Immature natural killer cell (primary cell): ENCODE measurements around the gene PEX14. TPM values are rescaled to one million over a fixed set of nuclear protein-coding genes. Genes with fewer than 3 reads are reported as not detected.
A peak's percentile ranks its signal among the peaks of the same experiment; 100 is the strongest.

Experiments
- DNase-seq, 3 donors: peaks; one replicate each; pipeline ENCODE4 v3.0.0; 2022; ENCODE audit warnings: mixed read lengths in 1 of 3
- H3K27ac Mint-ChIP-seq, 6 donors: one replicate each; pipeline ENCODE4 v1.8.0; 2020; ENCODE audit warnings: mixed read lengths in 6 of 6, mild to moderate bottlenecking in 5 of 6, inconsistent platforms in 4 of 6, moderate library complexity in 3 of 6
- H3K27me3 Mint-ChIP-seq, 3 donors: one replicate each; pipeline ENCODE4 v1.8.0; 2020 to 2021; ENCODE audit warnings: low read depth in 3 of 3, mild to moderate bottlenecking in 3 of 3, mixed read lengths in 3 of 3, moderate library complexity in 3 of 3, inconsistent platforms in 1 of 3
- H3K36me3 Mint-ChIP-seq, 3 donors: one replicate each; pipeline ENCODE4 v1.8.0; 2020; ENCODE audit warnings: mixed read lengths in 3 of 3, inconsistent platforms in 2 of 3, mild to moderate bottlenecking in 2 of 3
- H3K4me1 Mint-ChIP-seq, 2 donors: one replicate each; pipeline ENCODE4 v1.8.0; 2020; ENCODE audit warnings: inconsistent platforms in 2 of 2, mild to moderate bottlenecking in 2 of 2, mixed read lengths in 2 of 2, moderate library complexity in 1 of 2
- H3K4me3 Mint-ChIP-seq, 5 donors: one replicate each; pipeline ENCODE4 v1.8.0; 2020; ENCODE audit warnings: mild to moderate bottlenecking in 5 of 5, mixed read lengths in 5 of 5, inconsistent platforms in 3 of 5, moderate library complexity in 3 of 5
- H3K9me3 Mint-ChIP-seq, 6 donors: one replicate each; pipeline ENCODE4 v1.8.0; 2020; ENCODE audit warnings: mild to moderate bottlenecking in 6 of 6, mixed read lengths in 6 of 6, inconsistent platforms in 4 of 6, moderate library complexity in 3 of 6
- polyA plus RNA-seq, 3 donors: library from polyadenylated mRNA; unstranded; fragments of 300-500 nt; fragmentation: Illumina TruSeq; gene quantifications; one replicate each; pipeline ENCODE4 v1.2.3, GENCODE V29; 2021

The PEX14 gene
- polyA plus RNA-seq, 3 donors from 2014 or later, result 2.0 to 7.5 (median 4.1) TPM

DNA sequence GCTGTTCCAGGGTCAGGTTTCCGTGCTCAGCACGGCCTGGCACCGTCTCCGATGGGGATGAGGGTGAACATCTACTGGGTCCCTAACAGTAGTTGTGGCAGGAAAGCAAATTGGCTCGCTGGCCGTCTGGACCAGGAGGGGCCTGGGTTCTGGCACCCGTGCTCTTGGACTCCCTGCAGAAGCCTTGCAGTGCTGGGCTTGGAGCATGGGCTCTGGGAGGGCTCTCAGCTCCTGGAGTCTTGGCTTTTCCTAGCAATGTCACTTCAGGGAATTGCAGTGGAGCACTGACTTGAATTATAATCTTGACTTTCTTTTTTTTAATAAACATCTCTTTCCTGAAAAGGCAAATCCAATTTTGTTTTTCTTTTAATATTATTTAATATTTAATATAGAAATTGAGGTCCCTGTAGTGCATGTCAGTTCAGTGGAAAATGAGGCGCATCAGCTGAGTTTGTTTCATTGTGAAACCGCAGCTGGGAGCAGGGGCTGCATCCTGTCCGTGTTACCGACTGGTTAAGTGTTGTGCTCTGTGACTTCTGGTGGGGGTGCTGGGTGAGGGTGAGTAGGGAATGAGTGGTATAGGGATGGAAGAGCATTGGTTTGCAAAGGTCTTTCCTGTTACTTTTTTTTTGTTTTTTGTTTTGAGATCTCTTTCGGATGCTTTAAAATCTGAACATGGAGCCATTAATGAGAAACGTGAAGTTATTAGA is 64.1 kb downstream of the PEX14 start:
- Mint-ChIP-seq H3K27ac (peak overlapping the region; percentile 46 to 92 (median 72)), H3K9me3 (no peaks in the 10 kb centered on the region), H3K36me3 (peaks cover 11 to 20% (median 17%) of the 10 kb centered on the region in 3 donors), H3K4me1 (peaks cover 15 to 17% of the 10 kb centered on the region in 2 donors), H3K27me3 (peaks cover 0 to 4% (median 2%) of the 10 kb centered on the region in 3 donors), H3K4me3 (peak overlapping the region in 3 of 5 donors; percentile 5 to 90 (median 75))
- DNase-seq, result peak in 1 of 3 donors; percentile 19

GRCh38 chr1:10539411-10540043 is 64.8 kb downstream of the PEX14 start:
- no peaks in the 10 kb centered on the region for H3K9me3 Mint-ChIP-seq
- H3K27me3 Mint-ChIP-seq, result peaks cover 0 to 2% (median 2%) of the 10 kb centered on the region in 3 donors
- peak overlapping the region; percentile 28 to 92 (median 60) for H3K27ac Mint-ChIP-seq
- peaks cover 22 to 25% of the 10 kb centered on the region in 2 donors for H3K4me1 Mint-ChIP-seq
- peak in 1 of 3 donors; percentile 38 for DNase-seq
- peak overlapping the region in 1 of 5 donors; percentile 90 for H3K4me3 Mint-ChIP-seq
- H3K36me3 Mint-ChIP-seq, result peaks cover 11 to 20% (median 17%) of the 10 kb centered on the region in 3 donors

DNA sequence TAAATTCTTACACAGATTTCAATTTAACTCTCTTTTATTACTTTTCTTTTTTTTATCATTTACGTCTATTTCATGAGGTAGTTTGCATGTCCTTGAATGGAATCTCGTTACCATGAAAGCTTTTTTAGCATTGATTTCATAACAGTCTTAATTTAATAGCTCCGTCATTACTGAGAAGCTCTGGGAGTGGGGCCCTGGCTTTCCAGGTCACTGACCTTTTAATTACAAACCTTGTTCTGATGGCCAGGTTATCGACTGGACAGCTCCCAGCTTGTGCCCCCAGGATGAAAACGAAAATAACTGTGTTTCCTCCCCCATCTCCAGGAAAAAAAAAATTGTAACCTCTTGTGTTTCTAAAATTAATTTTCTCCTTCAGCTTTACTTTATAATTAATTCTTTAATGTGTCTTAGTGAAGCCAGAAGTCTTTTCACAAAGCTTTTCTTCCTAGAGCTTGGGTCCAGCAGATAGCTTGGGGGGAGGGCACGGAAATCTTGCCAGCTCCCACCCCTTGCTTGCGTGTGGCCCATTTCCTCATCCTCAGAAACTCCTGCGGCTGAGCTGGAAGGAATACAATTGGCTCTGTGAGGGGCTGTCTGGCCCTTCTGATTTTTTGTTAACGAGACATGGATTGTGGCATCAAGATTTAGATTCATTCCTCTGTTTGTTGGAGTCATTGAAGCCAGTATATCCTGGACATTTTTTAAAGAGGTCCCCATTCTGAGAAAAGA is 65.7 kb downstream of the PEX14 start:
- Mint-ChIP-seq H3K27me3 (peaks cover 0 to 2% (median 2%) of the 10 kb centered on the region in 3 donors), H3K27ac (peak overlapping the region in 5 of 6 donors; percentile 15 to 92 (median 55)), H3K9me3 (no peaks in the 10 kb centered on the region), H3K4me1 (peaks cover 23 to 25% of the 10 kb centered on the region in 2 donors), H3K36me3 (peaks cover 10 to 20% (median 17%) of the 10 kb centered on the region in 3 donors), H3K4me3 (no peak overlapping the region)
- no peak for DNase-seq

DNA sequence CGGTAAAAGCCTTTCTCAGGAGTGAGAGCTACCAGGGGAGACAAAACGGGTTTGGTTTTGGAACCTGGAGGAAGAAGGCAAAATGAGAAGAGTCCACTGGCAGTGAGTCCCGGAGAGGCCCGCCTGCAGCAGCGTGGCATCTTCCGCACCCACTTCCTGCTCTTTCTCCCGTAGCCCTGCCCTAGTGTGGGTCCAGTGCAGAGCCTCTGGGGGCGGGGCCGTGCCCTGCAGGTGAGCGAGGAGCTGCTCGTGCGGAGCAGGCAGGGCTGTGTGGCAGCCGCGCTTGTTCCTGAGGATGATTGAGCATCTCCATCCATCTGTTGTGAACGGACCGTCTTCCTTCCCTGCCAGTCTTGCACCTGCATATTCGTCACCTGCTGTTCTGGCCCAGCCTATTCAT is 66.5 kb downstream of the PEX14 start:
- Mint-ChIP-seq H3K27ac (peak overlapping the region in 1 of 6 donors; percentile 55), H3K9me3 (no peaks in the 10 kb centered on the region), H3K4me1 (peaks cover 23% of the 10 kb centered on the region in 2 donors), H3K36me3 (peaks cover 6 to 16% (median 15%) of the 10 kb centered on the region in 3 donors), H3K4me3 (no peak overlapping the region), H3K27me3 (peaks cover 0 to 2% (median 2%) of the 10 kb centered on the region in 3 donors)
- DNase-seq, result no peak

DNA sequence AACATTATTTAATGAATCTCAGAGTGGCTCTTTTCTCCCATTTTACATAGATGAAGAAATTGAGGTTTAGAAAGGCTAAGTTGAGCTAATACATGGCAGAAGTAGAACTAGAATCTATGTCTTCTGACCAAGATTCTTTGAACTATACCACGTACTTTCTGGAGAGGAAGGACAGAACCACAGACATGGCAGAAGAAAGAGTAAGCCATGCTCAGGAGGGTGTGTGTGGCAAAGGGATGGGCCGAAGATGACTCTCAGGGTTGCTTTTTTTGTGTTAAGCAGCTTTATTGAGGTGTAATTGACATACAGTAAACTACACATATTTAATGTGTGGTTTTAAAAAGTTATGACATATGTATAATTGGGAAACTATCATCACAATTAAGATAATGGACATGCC is 69.5 kb downstream of the PEX14 start:
- H3K36me3 Mint-ChIP-seq, result peaks cover 3 to 11% (median 8%) of the 10 kb centered on the region in 3 donors
- DNase-seq, result no peak
- H3K9me3 Mint-ChIP-seq, result no peaks in the 10 kb centered on the region
- H3K4me3 Mint-ChIP-seq, result no peak overlapping the region
- peaks cover 18 to 29% of the 10 kb centered on the region in 2 donors for H3K4me1 Mint-ChIP-seq
- H3K27ac Mint-ChIP-seq, result peak overlapping the region in 2 of 6 donors; percentile 37 to 63
- peaks cover 0 to 2% (median 2%) of the 10 kb centered on the region in 3 donors for H3K27me3 Mint-ChIP-seq

- peaks cover 0 to 2% (median 0%) of the 10 kb centered on the region in 3 donors for H3K27me3 Mint-ChIP-seq
- no peak for DNase-seq
- peaks cover 11 to 25% of the 10 kb centered on the region in 2 donors for H3K4me1 Mint-ChIP-seq
- no peak overlapping the region for H3K4me3 Mint-ChIP-seq
- H3K36me3 Mint-ChIP-seq, result peaks cover 3 to 8% (median 4%) of the 10 kb centered on the region in 3 donors
- H3K9me3 Mint-ChIP-seq, result no peaks in the 10 kb centered on the region
- H3K27ac Mint-ChIP-seq, result no peak overlapping the region
Measured at GRCh38 chr1:10546896-10547295, 72.1 kb downstream of the PEX14 start.

- H3K27me3 Mint-ChIP-seq, result peaks cover 0 to 2% (median 2%) of the 10 kb centered on the region in 3 donors
- H3K27ac Mint-ChIP-seq, result peak overlapping the region in 1 of 6 donors; percentile 6
- H3K4me1 Mint-ChIP-seq, result peaks cover 17 to 31% of the 10 kb centered on the region in 2 donors
- no peaks in the 10 kb centered on the region for H3K36me3 Mint-ChIP-seq
- H3K9me3 Mint-ChIP-seq, result no peaks in the 10 kb centered on the region
- DNase-seq, result no peak
- no peak overlapping the region for H3K4me3 Mint-ChIP-seq
Measured at GRCh38 chr1:10549904-10550664, 75.3 kb downstream of the PEX14 start.

- Mint-ChIP-seq H3K27me3 (peaks cover 0 to 2% (median 2%) of the 10 kb centered on the region in 3 donors), H3K36me3 (no peaks in the 10 kb centered on the region), H3K9me3 (no peaks in the 10 kb centered on the region), H3K4me1 (peaks cover 25 to 30% of the 10 kb centered on the region in 2 donors), H3K4me3 (peak overlapping the region; percentile 26 to 67 (median 42)), H3K27ac (peak overlapping the region in 5 of 6 donors; percentile 26 to 90 (median 60))
- DNase-seq, result peak; percentile 27 to 42 (median 34)
Measured at GRCh38 chr1:10553118-10553517, 78.4 kb downstream of the PEX14 start.

DNA sequence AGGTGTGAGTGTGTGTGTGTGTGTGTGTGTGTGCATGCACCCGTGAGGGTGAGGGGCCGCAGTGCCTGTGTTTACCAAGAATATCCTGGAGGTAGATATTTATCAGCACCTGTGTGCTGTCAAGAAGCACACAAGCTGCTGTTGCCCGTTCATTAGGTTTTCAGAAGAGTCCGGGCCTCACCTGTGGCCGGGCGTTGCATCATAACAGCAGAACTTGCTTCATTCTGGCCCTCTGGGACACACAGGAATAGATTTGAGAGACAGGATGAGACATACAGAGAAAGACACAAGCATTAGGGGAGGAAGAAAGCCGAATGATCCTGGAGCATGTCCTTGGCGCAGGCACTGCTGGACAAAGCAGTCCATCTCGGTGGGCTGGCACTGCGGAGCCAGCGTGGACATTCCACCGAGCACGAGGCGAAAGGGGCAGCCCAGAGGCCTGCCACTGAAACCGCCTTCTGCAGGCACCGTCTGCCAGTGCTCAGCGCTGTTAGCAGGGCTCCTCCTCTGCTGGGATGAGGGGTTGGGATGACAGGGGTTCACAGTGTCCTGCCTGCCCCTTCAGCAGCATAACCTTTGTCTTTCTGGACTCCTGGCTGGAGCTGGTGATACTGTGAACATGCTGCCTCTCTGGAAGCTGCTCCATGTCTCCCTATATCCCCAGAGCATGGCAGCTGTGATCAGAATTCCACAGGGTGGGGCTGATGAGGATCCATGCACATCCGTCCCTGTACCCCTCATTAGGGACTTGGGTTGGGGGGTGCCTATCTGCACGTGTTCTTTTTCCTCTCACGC is 81.1 kb downstream of the PEX14 start:
- H3K9me3 Mint-ChIP-seq, result no peaks in the 10 kb centered on the region
- no peak for DNase-seq
- H3K36me3 Mint-ChIP-seq, result peaks cover 0 to under 1% (median 0%) of the 10 kb centered on the region in 3 donors
- H3K27ac Mint-ChIP-seq, result peak overlapping the region in 3 of 6 donors; percentile 51 to 70 (median 59)
- peaks cover 0 to 2% (median 2%) of the 10 kb centered on the region in 3 donors for H3K27me3 Mint-ChIP-seq
- H3K4me1 Mint-ChIP-seq, result peaks cover 17 to 22% of the 10 kb centered on the region in 2 donors
- H3K4me3 Mint-ChIP-seq, result no peak overlapping the region

DNA sequence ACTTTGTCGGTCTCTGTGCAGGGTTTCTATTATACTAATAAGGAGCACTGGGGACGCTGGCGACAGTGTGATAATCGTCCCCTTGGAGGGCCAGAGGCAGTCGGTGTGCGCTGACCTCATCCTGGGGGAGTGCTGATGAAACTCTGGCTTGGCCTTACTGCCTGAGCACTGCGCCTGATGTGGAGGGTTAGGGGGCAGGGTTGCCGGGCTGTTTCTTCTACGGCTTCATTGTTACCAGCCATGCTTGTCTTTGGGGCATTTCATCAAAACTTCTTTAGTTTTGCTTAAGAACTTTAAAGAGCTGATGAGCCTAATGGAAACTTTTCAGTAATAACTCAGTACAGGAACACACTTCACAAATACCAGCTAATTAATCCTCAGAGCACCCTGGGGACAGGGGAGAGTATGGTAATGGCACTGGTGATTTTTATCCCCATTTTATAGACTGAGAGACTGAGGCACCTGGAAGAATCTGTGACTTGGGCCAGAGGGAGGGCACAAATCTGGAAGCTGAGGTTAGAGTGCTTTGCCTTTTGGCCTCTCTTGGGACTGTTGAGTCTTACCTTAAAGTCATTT is 81.8 kb downstream of the PEX14 start:
- no peaks in the 10 kb centered on the region for H3K9me3 Mint-ChIP-seq
- H3K27ac Mint-ChIP-seq, result peak overlapping the region in 4 of 6 donors; percentile 12 to 83 (median 47)
- peaks cover 17 to 22% of the 10 kb centered on the region in 2 donors for H3K4me1 Mint-ChIP-seq
- peaks cover 0 to 2% (median 2%) of the 10 kb centered on the region in 3 donors for H3K27me3 Mint-ChIP-seq
- H3K4me3 Mint-ChIP-seq, result no peak overlapping the region
- peaks cover 0 to 5% (median 0%) of the 10 kb centered on the region in 3 donors for H3K36me3 Mint-ChIP-seq
- no peak for DNase-seq

- Mint-ChIP-seq H3K36me3 (peaks cover 0 to 10% (median 0%) of the 10 kb centered on the region in 3 donors), H3K9me3 (no peaks in the 10 kb centered on the region), H3K4me1 (peaks cover 21 to 22% of the 10 kb centered on the region in 2 donors), H3K4me3 (no peak overlapping the region), H3K27me3 (peaks cover 0 to 2% (median 1%) of the 10 kb centered on the region in 3 donors), H3K27ac (no peak overlapping the region)
- DNase-seq, result no peak
Measured at GRCh38 chr1:10557714-10558113, 83.0 kb downstream of the PEX14 start.

DNA sequence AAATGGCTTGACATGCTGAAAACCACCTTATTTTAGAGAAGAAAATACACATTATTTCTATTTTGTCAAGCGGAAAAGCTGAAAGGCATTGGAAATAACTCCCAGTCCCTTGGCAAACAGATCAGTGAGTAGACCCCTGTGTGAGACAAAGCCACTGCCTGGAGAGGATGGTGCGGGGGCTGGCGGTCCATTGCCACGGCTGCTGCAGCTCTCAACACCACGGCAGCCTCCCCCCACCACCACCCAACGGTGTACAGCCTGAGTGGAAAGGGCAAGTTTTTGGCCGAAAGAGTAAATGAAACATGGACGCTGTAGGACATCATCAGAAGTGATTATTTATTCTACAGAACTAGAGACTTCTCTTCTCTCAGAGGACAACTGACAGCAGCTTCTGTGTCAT is 84.6 kb downstream of the PEX14 start:
- peaks cover 5 to 17% (median 6%) of the 10 kb centered on the region in 3 donors for H3K36me3 Mint-ChIP-seq
- no peak for DNase-seq
- H3K27ac Mint-ChIP-seq, result no peak overlapping the region
- peaks cover 9 to 10% of the 10 kb centered on the region in 2 donors for H3K4me1 Mint-ChIP-seq
- H3K9me3 Mint-ChIP-seq, result peaks cover 0 to 7% (median 0%) of the 10 kb centered on the region in 6 donors
- H3K27me3 Mint-ChIP-seq, result no peaks in the 10 kb centered on the region
- no peak overlapping the region for H3K4me3 Mint-ChIP-seq
